Heart right ventricle (tissue), 16 donors: ENCODE data around the gene IZUMO4. TPM values are rescaled to one million over a fixed set of nuclear protein-coding genes. Genes with fewer than 3 reads are reported as not detected.

ENCODE experiments used
- ATAC-seq, 8 donors: fragments of 200-7000 bp; cut with Tn5 transposase; one replicate each; pipeline ENCODE4 v1.9.1; 2020; ENCODE audit warnings: mild to moderate bottlenecking in 8 of 8, moderate library complexity in 8 of 8, moderate number of reproducible peaks in 1 of 8
- DNase-seq, 2 donors: peaks; one replicate each; pipeline ENCODE4 v3.0.0-alpha.2; 2020
- H3K27ac ChIP-seq, 10 donors: fragments of 200-600 bp; sonication (generic) in 2 of 10; one replicate each; pipeline versions ENCODE4 v1.5.0 to v1.8.0; 2020 to 2022; ENCODE audit warnings: mild to moderate bottlenecking in 3 of 10
- H3K27me3 ChIP-seq, 7 donors: fragments of 200-600 bp; one replicate each; pipeline ENCODE4 v1.8.0; 2021 to 2022; ENCODE audit warnings: mild to moderate bottlenecking in 2 of 7
- H3K36me3 ChIP-seq, 9 donors: fragments of 200-600 bp; sonication (generic) in 1 of 9; one replicate each; pipeline versions ENCODE4 v1.5.0 to v1.8.0; 2020 to 2022; ENCODE audit warnings: mild to moderate bottlenecking in 2 of 9
- H3K4me1 ChIP-seq, 9 donors: fragments of 200-600 bp; sonication (generic) in 1 of 9; one replicate each; pipeline versions ENCODE4 v1.5.0 to v1.8.0; 2020 to 2022; ENCODE audit warnings: mild to moderate bottlenecking in 4 of 9
- H3K4me3 ChIP-seq, 10 donors: fragments of 200-600 bp; sonication (generic) in 2 of 10; one replicate each; pipeline versions ENCODE4 v1.5.0 to v1.8.0; 2020 to 2022; ENCODE audit warnings: mild to moderate bottlenecking in 7 of 10, moderate library complexity in 2 of 10
- H3K9me3 ChIP-seq, 11 donors: fragments of 200-600 bp in 10 of 11; sonication (generic) in 2 of 11; one replicate each; pipeline versions ENCODE4 v1.5.0 to v1.8.0; 2013 to 2022; ENCODE audit warnings: mild to moderate bottlenecking in 2 of 11, control low read depth in 1 of 11, moderate library complexity in 1 of 11
- CTCF ChIP-seq, 9 donors: fragments of 200-600 bp; sonication (generic) in 2 of 9; IDR thresholded peaks; one replicate each; pipeline versions ENCODE4 v1.5.0 to v1.8.0; 2021 to 2022; ENCODE audit warnings: antibody characterized with exemption in 9 of 9, mild to moderate bottlenecking in 5 of 9, moderate library complexity in 1 of 9
- WGBS, 2 donors: extraction: QIAGEN DNeasy Blood & Tissue Kit; methylation state at CpG; one replicate each; pipeline ENCODE4 v1.1.7; 2013; ENCODE audit warnings: inconsistent platforms in 1 of 2; 5-methylcytosine and 5-hydroxymethylcytosine counted together
- intact Hi-C, 10 donors: fragments of 100-400 bp; cut with DNase I; formaldehyde crosslinking; loops; one replicate each; pipeline versions ENCODE4 v1.11.1 to v1.14.2; 2022
- polyA plus RNA-seq, 2 donors: library from polyadenylated mRNA; stranded (reverse); fragments of 200-250 nt; gene quantifications; one replicate each; pipeline ENCODE4 v1.2.3, GENCODE V29; 2013
- total RNA-seq, 10 donors: library from RNA; stranded (reverse); fragmentation: NEBNext Ultra II Directional in 3 of 10; extraction: Animal tissue kit (Norgen Biotek cat#: 25700) in 3 of 10; gene quantifications; one replicate each; pipeline versions ENCODE4 v1.2.1 to v1.2.4, GENCODE V29; 2021 to 2023
- donor health status: Arrhythmogenic right ventricular cardiomyopathy.
- donor health status: ischemic (EF 13 %, LVEDD 7.1; RV severe dilation, severe dysfunction).
- donor health status: healthy with polysubstance abuse.
- donor health status: DM: no; HTN: yes; CAD: no.
- donor health status: DM: no; HTN: no; CAD: no.
- donor health status: ischemic (EF 25% LVEDD 6.9; RV normal size, moderate dysfunction).
- donor health status: ischemic (EF 25% LVEDD 5.7; RV mildly dilated, moderate dysfunction).
- donor health status: healthy.
- donor health status: DM: yes; HTN: yes; CAD: no.
- donor health status: Ischemic cardiomyopathy.
- donor health status: ischemic (EF 35%, LVEDD 5.7; RV mildly dilated, moderate dysfunction).
- donor health status: nonischemic (EF 11% LVEDD 7.7; RV severe dilation, severe dysfunction).
- donor health status: DM: yes; HTN: yes; CAD: no.
- donor health status: PGD.
- donor health status: ischemic (EF 29% LVEDD 5.4; RV normal size, mild dysfunction).
- donor health status: nonischemic (EF 23%, LVEDD 6.1; RV moderate dilation, normal function).

The IZUMO4 gene
- total and polyA plus RNA-seq, 12 donors: 1.2 to 13.1 (median 2.7) TPM

DNA sequence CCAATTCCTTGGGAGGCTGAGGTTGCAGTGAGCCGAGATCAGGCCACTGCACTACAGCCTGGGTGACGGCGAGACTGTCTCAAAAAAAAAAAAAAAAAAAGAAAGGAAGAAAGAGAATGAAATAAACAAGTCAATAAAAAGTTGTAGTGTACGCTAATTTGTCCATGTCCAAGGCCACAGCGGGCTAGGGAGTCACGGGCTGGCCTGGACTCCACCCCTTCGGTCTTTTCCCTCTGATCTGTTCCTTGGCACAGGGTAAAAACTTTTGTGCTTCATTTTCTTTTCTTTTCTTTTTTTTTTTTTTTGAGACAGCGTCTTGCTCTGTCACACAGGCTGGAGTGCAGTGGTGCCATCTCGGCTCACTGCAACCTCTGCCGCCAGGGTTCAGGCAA, 26.3 kb upstream of the IZUMO4 start:
- H3K4me1 ChIP-seq: peaks cover 0 to 28% (median 8%) of the 10 kb centered on the region in 9 donors

GRCh38 chr19:2070986-2071673, 25.6 kb upstream of the IZUMO4 start:
- Histone ChIP-seq H3K27me3 (no peaks in the 10 kb centered on the region), H3K4me3 (no peak overlapping the region), H3K9me3 (no peaks in the 10 kb centered on the region), H3K4me1 (peaks cover 0 to 28% (median 8%) of the 10 kb centered on the region in 9 donors), H3K27ac (no peak overlapping the region), H3K36me3 (peaks cover 0 to 63% (median 31%) of the 10 kb centered on the region in 9 donors)
- DNase-seq: no peak
- 89 to 90% methylated on average over 19 of the region's 19 CpGs for WGBS, 2 donors
- ATAC-seq: no peak
- intact Hi-C loops: loop anchor here in 2 of 10 donors (10.0 kb wide), 1 partner anchor 146 kb away; no protein-coding TSS in a partner anchor
- TF ChIP-seq CTCF (IDR thresholded peaks at IDR 0.05): no peak

More for the DNA sequence above, 26.3 kb upstream of the IZUMO4 start:
- ATAC-seq (no peak), DNase-seq (no peak)
- WGBS, 2 donors: 91 to 96% methylated on average over 10 of the region's 10 CpGs
- peaks cover 0 to 56% (median 28%) of the 10 kb centered on the region in 9 donors for H3K36me3 ChIP-seq
- H3K9me3 ChIP-seq: no peaks in the 10 kb centered on the region
- H3K4me3 ChIP-seq: no peak overlapping the region
- intact Hi-C loops: loop anchor here in 2 of 10 donors (10.0 kb wide), 1 partner anchor 146 kb away; no protein-coding TSS in a partner anchor
- TF ChIP-seq CTCF (IDR thresholded peaks at IDR 0.05): no peak
- no peaks in the 10 kb centered on the region for H3K27me3 ChIP-seq
- peak overlapping the region in 1 of 10 donors; percentile 11 for H3K27ac ChIP-seq

GRCh38 chr19:2072757-2073551, 23.8 kb upstream of the IZUMO4 start:
- H3K36me3 ChIP-seq: peaks cover 0 to 82% (median 47%) of the 10 kb centered on the region in 9 donors
- intact Hi-C loops: loop anchor here in 2 of 10 donors (10.0 kb wide), 1 partner anchor 148 kb away; no protein-coding TSS in a partner anchor
- no peak for ATAC-seq
- 92 to 93% methylated on average over 32 of the region's 32 CpGs for WGBS, 2 donors
- TF ChIP-seq CTCF (IDR thresholded peaks at IDR 0.05): no peak
- no peak overlapping the region for H3K4me3 ChIP-seq
- no peaks in the 10 kb centered on the region for H3K9me3 ChIP-seq
- no peak for DNase-seq
- no peaks in the 10 kb centered on the region for H3K27me3 ChIP-seq
- peaks cover 0 to 28% (median 8%) of the 10 kb centered on the region in 9 donors for H3K4me1 ChIP-seq
- H3K27ac ChIP-seq: peak overlapping the region in 1 of 10 donors; percentile 73

DNA sequence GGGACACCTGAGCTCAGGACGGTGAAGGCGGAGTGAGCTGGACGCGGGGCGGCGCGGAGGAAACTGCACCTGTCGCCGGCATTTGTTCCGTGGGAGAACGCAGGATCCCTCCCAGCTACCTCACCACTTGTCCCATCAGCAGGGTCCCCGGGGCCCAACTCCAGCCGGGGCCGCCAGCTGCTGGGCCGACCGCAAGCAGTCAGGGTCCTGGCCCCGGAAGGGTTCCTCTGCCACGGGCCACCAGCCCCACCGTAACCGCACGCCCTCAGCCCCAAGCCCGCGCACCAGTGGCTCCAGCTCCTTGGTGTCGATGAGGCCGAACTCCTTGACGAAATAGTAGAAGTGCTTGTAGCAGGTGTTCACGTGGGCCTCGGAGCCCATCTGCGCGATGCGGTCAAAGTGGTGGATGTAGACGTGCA, 20.2 kb upstream of the IZUMO4 start:
- WGBS, 2 donors: 97 to 98% methylated on average over 32 of the region's 32 CpGs
- H3K27me3 ChIP-seq: no peaks in the 10 kb centered on the region
- peaks cover 0 to 100% (median 56%) of the 10 kb centered on the region in 9 donors for H3K36me3 ChIP-seq
- no peak overlapping the region for H3K4me3 ChIP-seq
- intact Hi-C loops: loop anchor here in 3 of 10 donors (5.0 to 10.0 kb wide), 2 partner anchors 152 to 154 kb away; no protein-coding TSS in a partner anchor
- DNase-seq (no peak), ATAC-seq (no peak)
- peaks cover 0 to 27% (median 0%) of the 10 kb centered on the region in 9 donors for H3K4me1 ChIP-seq
- no peak overlapping the region for H3K27ac ChIP-seq
- H3K9me3 ChIP-seq: no peaks in the 10 kb centered on the region
- TF ChIP-seq CTCF (IDR thresholded peaks at IDR 0.05): no peak
